CD4-positive, alpha-beta T cell treated with Interleukin-17A for 4 hours (primary cell): Measurements from ENCODE around the gene CBX2.

Source experiments
- DNase-seq: peaks from one replicate; pipeline ENCODE4 v3.0.0-alpha.2; 2020; ENCODE audit warnings: mixed read lengths

CBX2 gene

DNA sequence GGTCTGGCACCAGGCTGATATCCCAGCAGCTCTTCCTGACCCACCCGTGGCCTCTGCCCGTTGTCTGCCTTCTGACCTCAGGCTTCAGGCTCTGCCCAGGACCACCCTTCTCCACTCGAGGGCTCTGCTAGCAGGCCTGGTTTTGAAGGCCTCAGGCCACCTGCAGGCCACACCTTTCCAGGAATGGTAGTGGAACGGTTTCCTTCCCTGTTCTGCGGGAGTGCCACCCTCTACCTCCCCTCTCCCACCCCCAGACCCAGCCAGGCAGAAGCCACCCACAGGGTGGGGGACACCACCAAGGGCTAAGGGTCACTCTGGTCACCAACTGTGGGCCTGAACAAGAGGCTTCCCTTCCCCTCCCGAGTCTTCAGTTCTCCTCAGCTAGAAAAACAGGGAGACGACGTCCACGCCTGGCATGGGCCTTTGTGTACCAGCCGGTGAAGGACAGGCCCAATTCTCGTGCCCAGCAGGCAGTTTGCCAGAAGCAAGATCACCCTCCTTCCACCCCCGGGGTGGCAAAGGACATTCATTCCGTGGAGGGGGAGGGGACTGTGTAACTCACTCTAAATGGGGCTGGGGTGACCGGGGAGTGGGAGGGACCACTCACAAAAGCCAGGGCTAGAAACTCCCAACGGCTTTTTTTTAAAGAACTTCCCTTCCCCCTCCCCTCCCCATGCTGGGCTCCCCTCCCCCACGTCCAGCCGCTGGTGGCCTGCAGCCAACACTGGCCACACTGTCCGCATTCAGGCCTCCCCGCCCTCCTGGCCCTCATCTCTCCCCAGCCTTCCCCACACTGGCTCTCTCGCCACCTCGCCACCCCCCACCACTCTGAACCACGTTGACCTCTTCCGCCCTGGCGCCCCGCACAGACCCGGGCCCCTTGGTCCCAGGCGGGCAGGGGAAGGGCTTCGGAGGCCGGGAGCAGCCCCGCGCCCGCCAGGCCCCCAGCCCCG lies 53.6 kb downstream of the CBX2 start:
- no peak for DNase-seq

DNA sequence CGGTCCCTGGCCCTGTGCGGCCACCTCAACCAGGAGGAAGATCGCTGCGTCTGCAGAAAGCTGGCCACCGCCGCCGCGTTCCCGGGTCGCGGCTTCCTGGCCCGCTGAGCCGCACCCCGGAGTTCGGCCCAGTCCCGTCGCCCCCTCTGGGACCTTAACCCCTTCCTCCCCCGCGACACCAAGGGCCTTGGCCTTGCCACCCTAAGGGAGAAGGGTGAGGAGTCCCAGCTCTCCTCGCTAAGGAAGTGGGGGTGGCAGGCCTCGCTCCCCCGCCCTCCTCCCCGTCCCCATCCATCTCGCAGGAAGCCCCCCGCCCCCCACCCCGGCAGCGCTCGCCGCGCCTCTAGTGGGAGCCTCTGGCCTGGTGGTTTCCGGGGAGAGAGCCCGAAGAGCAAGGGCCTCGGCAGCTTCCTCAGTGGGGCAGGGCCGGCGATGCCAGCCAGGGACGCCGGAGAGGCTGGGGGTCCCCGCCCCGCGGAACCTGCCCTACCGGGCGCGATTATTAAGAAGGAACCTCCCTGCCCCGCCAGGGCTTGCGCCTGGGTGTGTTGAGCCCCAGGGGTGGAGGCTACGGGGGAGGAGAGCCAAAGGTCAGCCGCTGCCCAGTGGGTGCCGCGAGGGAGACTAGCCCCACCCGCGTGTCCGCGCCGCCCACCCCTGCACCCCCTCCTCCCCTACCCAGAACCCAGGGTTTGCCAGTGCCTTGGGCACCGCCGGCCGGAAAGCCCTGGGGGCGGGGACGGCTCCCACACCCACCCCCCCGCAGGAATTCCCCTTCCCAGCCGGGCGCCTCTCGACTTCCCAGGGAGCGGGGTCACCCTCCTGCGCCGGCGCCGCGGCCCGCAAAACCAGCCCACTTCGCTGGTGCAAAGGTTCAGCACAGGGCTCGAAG lies 54.5 kb downstream of the CBX2 start:
- no peak for DNase-seq

DNA sequence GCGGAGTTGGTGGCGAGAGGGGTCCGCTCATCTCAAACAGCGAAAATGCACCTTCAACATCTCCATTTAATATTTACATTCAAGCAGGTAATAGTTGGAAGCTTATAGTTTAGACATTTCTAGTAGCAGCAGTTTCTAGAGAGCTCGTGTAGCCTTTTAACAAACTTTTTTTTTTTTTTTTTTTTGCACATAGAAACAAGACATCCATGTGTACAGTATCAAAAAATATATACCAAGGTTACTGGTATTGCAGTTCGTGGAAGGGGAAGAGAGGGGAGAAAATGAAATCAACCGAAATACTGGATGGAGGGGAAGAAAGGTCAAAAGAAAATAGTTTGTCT lies 55.1 kb downstream of the CBX2 start:
- no peak for DNase-seq

DNA sequence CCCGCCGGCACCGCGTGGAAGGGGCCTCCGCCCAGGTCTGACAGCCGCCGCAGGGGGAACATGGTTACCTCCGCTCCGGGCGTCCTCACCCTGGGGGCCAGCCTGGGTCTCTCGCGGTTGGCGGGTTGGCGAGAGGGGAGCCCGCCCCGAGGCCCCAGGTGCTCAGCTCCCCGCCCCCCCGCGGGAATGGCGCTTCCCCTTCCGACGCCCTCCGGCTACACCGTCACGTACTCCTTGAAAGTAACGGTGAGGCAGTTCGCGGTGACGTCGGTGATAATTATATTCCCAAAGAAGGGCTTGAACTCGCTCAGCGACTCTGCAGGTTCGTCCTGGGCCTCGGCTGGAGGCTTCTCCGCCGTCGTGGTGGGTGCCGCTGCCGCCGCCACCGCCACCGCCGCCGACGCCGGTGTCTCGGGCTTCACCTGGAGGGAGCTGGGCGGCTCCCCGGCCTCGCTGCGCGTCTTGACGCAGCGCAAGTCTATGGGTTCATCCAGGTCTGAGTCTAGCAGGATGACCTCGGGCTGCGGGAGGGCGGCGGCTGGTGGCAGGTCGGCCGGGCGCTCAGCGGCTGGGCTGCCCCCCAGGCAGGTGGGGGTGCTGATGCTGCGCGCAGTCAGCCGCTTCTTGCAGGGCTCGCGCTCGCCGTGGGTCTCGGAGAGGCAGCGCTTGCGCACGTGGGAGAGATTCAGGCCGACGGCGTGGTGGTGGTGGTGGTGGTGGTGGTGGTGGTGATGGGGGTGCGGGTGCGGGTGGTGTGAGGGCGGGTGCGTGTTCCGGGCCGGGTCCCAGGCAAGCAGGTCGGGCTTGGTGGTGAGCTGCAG lies 56.0 kb downstream of the CBX2 start:
- no peak for DNase-seq

DNA sequence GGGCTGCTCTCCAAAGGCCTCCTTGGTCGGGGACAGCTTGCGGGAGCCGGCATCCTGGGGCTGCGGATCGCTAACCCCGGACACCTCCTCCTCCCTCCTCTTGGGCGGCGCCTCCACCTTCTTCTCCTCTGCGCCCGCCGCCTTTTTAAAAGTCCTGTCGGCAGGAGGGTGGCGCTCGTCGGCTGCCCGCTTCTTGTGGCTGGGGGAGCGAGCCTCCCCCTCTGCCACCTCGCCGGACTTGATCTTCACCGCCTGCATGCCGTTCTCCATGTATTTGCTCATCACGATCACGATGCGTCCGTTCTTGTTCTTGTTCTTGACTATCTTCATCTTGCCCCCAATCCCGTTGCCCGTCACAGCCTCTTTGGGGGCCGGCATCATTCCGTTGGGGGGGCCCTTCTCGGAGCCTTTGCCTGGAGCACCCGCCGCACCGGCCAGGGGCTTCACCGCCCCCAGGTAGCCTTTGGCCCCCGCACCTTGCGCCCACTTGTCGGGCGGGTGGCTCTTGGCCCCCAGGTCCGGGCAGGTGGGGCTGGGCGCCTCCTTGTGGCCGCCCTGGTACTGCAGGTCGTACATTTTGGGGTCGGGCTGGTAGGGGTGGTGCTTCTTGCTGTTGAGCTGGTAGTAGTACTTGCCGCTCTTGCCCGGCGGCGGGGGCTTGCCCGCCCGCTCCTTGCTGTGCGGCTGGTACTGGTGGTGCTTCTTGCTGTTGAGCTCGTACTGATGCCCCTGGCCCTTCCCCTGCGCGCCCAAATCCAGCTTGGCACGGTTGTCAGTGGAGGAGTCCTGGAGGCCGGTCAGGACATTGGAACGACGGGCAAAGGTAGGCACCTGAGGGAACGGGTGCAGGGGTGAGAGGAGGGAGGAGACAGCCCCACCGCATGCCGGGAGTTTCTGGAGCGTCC lies 56.9 kb downstream of the CBX2 start:
- DNase-seq: peak; percentile 56

DNA sequence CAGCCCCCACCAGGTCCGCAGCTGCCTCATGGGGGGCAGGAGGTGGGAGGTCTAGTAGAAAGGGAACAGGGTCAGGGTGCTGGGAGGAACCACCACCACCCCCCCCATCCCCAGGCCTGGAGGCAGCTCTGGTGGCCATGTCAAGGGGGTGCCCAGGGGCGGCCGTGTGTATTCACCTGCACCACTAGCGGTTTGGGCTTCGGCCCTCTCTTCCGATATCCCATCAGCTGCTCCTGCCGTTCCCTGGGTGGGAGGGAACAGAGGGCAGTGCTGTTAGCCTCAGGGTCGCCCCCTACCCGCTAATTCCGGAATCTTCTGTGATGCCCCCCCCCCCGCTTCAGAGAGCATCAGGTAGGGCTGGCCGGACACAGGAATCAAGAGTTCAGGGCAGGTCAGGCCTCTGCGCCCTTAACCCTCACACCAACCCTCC lies 57.5 kb downstream of the CBX2 start:
- DNase-seq: no peak

DNA sequence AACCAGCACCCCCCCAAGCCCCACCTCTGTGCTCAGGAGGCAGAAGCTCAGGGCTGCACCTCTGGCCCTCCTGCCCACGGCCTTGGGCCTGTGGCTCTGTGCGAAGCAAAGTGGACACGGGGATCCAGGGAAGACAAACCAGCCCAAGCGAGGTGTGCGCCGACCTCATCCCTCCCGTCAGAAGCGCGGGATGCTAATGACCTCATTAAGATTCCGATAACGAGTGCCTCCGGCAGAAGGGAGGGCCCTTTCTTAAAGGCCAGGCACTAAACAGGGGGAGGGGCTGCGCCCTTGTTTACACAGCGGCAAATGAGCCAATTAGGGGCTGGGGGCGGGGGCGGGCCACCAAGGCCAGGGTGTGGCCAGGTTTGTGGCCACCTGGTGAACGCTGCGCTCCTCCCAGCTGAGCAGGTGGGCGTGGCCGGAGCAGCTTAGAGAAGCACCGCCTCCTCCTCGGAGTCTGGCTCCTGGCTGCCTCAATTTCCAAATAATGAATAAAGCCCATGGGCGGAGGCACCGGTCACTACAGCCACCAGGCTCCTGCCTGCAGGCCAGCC lies 58.1 kb downstream of the CBX2 start:
- DNase-seq: no peak

DNA sequence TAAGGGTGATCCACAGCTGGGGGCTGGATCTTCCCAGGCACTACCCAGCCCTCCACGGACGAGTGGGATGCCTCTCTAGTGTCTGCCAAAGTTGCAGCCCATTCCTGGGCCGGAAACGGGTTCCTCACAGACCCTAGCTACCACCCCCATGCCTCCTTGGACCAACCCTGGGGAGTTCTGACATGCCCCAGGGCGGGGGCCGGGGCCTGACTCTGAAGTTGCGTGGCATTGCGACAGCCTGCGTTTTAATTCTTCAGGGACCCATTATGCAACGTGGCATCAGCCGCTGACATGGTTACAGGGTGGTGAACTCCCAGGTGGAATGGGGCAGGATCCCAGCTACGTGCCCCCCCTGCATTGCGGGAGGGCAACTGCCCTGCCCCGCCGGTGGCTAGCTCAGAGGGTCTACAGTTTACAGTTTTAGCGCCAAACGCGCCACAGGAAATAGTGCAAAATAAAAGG lies 58.6 kb downstream of the CBX2 start:
- no peak for DNase-seq

DNA sequence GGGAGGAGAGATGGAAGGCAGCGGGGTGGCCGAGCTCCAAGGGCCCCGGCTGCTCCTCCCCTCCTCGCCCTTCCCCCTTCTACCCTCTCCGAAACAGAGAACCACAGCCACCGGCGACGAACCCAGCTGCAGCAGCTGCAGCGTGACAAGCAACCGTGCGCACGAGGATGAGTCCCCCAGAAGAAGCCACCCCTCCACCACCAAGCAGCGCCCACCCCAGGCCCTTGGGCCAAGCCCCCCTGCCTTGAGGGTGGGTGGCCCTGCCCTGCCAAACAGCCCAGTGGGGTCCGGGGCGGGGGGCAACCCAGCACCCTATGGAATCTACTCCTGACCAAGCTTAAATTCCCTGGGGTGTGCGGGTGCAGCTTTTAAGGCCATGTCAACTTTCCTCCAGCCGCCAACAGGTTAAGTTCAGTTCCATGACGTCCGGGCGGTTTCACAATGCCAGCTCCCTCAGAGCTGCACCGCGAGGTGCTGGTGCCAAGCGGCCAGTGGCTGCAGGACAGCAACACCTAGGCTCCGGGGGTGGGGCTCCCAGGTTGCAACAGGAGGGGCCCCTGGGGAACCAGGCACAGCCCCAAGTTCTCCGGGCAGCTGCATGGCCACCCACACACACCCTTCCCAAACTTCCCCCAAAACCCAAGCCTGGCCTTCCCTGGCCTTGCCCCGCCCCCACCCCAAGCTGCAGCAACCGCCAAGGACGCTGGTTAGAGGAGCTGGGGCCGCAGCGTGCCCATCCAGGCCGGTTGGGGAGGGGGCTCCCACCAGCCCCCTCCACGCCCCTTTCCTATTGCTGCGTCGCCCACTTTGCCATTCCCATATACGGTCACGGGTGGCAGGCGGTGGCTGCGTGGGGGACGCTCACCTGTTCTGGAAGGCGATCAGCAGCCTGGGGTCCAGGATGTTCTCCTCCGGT lies 59.3 kb downstream of the CBX2 start:
- peak; percentile 32 for DNase-seq
